Neural crest cell (in vitro differentiated cells): ENCODE measurements around the gene PEF1. TPM values are rescaled to one million over a fixed set of nuclear protein-coding genes. Genes with fewer than 3 reads are reported as not detected.

Experiments used
- DNase-seq: peaks from one replicate; pipeline ENCODE4 v3.0.0; 2021; ENCODE audit warnings: low read depth, mixed read lengths, low spot score
- H3K27ac Mint-ChIP-seq: one replicate; pipeline ENCODE4 v1.8.0; 2021; ENCODE audit warnings: mild to moderate bottlenecking, mixed read lengths; ENCODE audit not compliant: unreplicated experiment
- H3K27me3 Mint-ChIP-seq: 2 replicates; pipeline ENCODE4 v1.8.0; 2021; ENCODE audit warnings: low read depth, mild to moderate bottlenecking, mixed read lengths
- H3K36me3 Mint-ChIP-seq: 2 replicates; pipeline ENCODE4 v1.8.0; 2021; ENCODE audit warnings: low read depth, mild to moderate bottlenecking, mixed read lengths
- H3K4me1 Mint-ChIP-seq: 2 replicates; pipeline ENCODE4 v1.8.0; 2021; ENCODE audit warnings: mixed read lengths
- H3K4me3 Mint-ChIP-seq: one replicate; pipeline ENCODE4 v1.8.0; 2021; ENCODE audit warnings: mild to moderate bottlenecking, mixed read lengths
- H3K9me3 Mint-ChIP-seq: 2 replicates; pipeline ENCODE4 v1.8.0; 2021; ENCODE audit warnings: mixed read lengths
- total RNA-seq: library from RNA; stranded (reverse); gene quantifications from 2 replicates; pipeline ENCODE4 v1.2.1, GENCODE V29; 2021
- TF ChIP-seq, protein P1 (sequence below): fragments of 200-600 bp; sonication (generic); conservative IDR thresholded peaks from 2 replicates; pipeline ENCODE4 v1.5.0; 2021; ENCODE audit warnings: antibody characterized with exemption, mild to moderate bottlenecking

The PEF1 gene
- total RNA-seq, 1 donor from 2014 or later, result 52.4 TPM

DNA sequence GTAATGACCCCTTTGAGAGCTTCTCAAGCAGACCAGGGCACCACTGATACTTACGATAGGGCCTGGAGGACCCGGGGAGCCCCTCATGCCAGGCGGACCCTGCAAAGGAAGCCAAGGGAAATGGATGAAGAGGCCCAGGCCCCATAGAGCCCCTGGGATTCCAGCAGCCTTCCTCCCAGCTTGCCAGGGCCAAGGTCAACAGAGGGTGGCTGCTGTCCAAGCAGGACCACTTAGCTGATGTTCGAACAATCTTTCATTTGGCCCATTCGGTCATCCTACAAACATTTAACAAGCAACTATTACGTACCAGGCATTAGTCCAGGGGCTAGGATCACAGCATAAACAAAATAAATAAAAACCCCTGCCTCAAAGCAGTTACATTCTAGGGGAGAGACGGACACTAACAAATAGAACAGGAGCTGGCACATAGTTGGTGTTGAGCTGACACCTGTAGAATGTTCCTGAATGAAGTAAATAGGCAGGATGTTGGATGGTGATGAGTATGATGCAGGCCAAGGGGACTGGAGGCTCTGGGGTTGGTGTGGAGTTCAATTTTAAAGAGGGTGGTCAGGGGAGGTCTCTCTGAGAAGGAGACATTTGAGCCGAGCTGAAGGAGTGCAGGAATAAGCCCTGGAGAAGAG lies 27.0 kb upstream of the PEF1 start:
- H3K4me1 Mint-ChIP-seq, result peaks cover 8% of the 10 kb centered on the region
- TF ChIP-seq, protein P1, sequence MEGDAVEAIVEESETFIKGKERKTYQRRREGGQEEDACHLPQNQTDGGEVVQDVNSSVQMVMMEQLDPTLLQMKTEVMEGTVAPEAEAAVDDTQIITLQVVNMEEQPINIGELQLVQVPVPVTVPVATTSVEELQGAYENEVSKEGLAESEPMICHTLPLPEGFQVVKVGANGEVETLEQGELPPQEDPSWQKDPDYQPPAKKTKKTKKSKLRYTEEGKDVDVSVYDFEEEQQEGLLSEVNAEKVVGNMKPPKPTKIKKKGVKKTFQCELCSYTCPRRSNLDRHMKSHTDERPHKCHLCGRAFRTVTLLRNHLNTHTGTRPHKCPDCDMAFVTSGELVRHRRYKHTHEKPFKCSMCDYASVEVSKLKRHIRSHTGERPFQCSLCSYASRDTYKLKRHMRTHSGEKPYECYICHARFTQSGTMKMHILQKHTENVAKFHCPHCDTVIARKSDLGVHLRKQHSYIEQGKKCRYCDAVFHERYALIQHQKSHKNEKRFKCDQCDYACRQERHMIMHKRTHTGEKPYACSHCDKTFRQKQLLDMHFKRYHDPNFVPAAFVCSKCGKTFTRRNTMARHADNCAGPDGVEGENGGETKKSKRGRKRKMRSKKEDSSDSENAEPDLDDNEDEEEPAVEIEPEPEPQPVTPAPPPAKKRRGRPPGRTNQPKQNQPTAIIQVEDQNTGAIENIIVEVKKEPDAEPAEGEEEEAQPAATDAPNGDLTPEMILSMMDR, result no peak
- H3K4me3 Mint-ChIP-seq, result no peak overlapping the region
- H3K27me3 Mint-ChIP-seq, result peaks cover 7% of the 10 kb centered on the region
- DNase-seq, result no peak
- no peaks in the 10 kb centered on the region for H3K36me3 Mint-ChIP-seq
- no peaks in the 10 kb centered on the region for H3K9me3 Mint-ChIP-seq
- H3K27ac Mint-ChIP-seq, result no peak overlapping the region

GRCh38 chr1:31671147-31671546 lies 26.5 kb upstream of the PEF1 start:
- H3K27ac Mint-ChIP-seq, result no peak overlapping the region
- H3K4me3 Mint-ChIP-seq, result no peak overlapping the region
- H3K36me3 Mint-ChIP-seq, result no peaks in the 10 kb centered on the region
- H3K9me3 Mint-ChIP-seq, result no peaks in the 10 kb centered on the region
- TF ChIP-seq, protein P1, result no peak
- H3K27me3 Mint-ChIP-seq, result peaks cover 7% of the 10 kb centered on the region
- H3K4me1 Mint-ChIP-seq, result peaks cover 8% of the 10 kb centered on the region
- DNase-seq, result no peak

GRCh38 chr1:31670593-31670964 lies 25.9 kb upstream of the PEF1 start:
- TF ChIP-seq, protein P1, result no peak
- H3K9me3 Mint-ChIP-seq, result no peaks in the 10 kb centered on the region
- no peak overlapping the region for H3K27ac Mint-ChIP-seq
- peaks cover 8% of the 10 kb centered on the region for H3K4me1 Mint-ChIP-seq
- H3K27me3 Mint-ChIP-seq, result peaks cover 7% of the 10 kb centered on the region
- no peak for DNase-seq
- no peak overlapping the region for H3K4me3 Mint-ChIP-seq
- no peaks in the 10 kb centered on the region for H3K36me3 Mint-ChIP-seq

GRCh38 chr1:31669786-31670592 lies 25.3 kb upstream of the PEF1 start:
- Mint-ChIP-seq H3K27ac (no peak overlapping the region), H3K4me1 (peaks cover 8% of the 10 kb centered on the region), H3K27me3 (peaks cover 7% of the 10 kb centered on the region), H3K9me3 (no peaks in the 10 kb centered on the region), H3K4me3 (no peak overlapping the region), H3K36me3 (no peaks in the 10 kb centered on the region)
- no peak for DNase-seq
- TF ChIP-seq, protein P1, result no peak

DNA sequence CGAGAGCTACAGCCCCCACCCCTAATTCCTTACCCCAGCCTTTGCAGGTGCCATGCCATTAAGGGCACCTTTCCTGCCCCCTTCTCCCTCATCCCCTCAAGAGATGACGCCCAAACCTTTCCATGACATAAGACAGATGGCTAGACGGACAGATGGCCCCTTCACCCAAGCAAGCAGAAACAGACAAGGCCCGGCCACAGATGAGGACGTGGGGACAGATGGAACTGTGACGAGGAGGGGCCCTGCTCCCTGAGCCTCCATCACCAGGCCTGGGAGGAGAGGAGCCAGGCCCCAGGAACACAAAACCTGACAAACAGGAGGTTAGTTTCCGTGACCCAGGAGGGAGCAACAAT lies 24.7 kb upstream of the PEF1 start:
- TF ChIP-seq, protein P1, result no peak
- H3K36me3 Mint-ChIP-seq, result no peaks in the 10 kb centered on the region
- peaks cover 7% of the 10 kb centered on the region for H3K27me3 Mint-ChIP-seq
- DNase-seq, result no peak
- H3K4me3 Mint-ChIP-seq, result no peak overlapping the region
- H3K4me1 Mint-ChIP-seq, result peaks cover 8% of the 10 kb centered on the region
- H3K9me3 Mint-ChIP-seq, result no peaks in the 10 kb centered on the region
- no peak overlapping the region for H3K27ac Mint-ChIP-seq
